GM18508 (cell line): ENCODE results near the gene SLC35A4.

Experiments used
- ATAC-seq: cut with Tn5 transposase; IDR thresholded peaks from one replicate; pipeline ENCODE4 v1.9.1; 2021; ENCODE audit warnings: moderate number of reproducible peaks; ENCODE audit not compliant: insufficient read depth, unreplicated experiment

Gene SLC35A4

GRCh38 chr5:140557136-140557805 lies 7.4 kb upstream of the SLC35A4 start, which contains the start of gene SRA1:
TSS of gene SRA1 (minus strand) at chr5:140557473. CDS start at chr5:140557452, 21 bp downstream.
- ATAC-seq = peak; percentile 79

GRCh38 chr5:140557965-140558364 lies 6.7 kb upstream of the SLC35A4 start:
- no peak for ATAC-seq

- no peak for ATAC-seq
Observed at GRCh38 chr5:140558542-140558941, 6.1 kb upstream of the SLC35A4 start.

DNA sequence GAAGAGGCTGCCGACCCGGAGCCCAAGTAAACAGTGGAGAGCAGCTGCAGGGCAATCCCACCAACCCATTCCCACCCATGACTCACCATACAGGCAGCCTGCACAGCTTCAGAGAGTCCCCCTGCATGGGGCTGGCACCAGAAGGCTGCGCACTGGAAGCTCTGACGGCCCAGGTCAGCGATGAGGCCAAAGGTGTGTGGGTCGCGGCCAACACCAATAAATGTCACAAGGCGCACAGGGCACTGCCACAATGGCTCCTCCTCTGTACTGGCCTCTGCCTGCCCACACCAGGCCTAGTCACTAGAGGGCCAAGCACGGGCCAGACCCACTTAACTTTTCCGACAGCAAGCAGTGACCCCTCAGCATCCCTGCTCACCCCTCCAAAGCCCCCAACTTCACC lies 4.4 kb upstream of the SLC35A4 start:
- no peak for ATAC-seq

- no peak for ATAC-seq
Observed at GRCh38 chr5:140561753-140562523, 2.7 kb upstream of the SLC35A4 start.

DNA sequence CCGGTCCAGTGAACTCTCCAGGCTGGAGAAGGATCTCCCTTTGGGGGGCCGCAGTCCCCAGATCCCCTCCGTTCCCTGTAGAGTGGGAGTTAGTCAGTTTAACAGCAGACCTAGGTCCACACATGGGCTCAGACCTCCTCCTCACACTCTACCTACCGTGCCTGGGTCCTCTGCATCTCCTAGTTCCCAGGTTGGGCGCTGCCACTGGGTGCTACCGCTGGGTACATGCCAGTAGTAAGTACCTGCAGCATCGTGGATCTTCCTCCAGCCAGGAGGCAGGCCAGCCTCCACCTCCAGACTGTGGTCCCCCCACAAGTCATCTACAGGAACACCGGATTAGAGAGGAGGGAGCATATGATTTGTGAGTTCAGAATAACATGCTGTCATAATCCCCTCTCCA lies 1.0 kb upstream of the SLC35A4 start:
- ATAC-seq = no peak

GRCh38 chr5:140565024-140565779 lies 574 bp downstream of the SLC35A4 start:
- no peak for ATAC-seq

- no peak for ATAC-seq
Observed at GRCh38 chr5:140565780-140566095, 1.1 kb downstream of the SLC35A4 start.

DNA sequence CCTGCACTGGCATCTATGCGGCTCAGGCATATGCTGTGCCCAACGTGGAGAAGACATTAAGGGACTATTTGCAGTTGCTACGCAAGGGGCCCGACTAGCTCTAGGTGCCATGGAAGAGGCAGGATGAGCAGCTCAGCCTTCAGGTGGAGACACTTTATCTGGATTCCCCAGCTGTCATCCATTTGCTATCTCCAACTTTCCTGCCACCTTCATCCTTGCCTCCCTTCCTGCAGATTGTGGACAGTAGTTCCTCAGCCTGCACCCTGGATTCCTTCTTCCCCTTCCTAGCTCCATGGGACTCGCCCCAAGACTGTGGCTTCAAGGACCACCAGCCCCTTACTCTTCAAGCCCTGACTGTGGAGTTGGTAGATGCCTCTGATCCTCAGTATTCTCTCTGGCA lies 2.0 kb downstream of the SLC35A4 start:
- ATAC-seq = no peak

DNA sequence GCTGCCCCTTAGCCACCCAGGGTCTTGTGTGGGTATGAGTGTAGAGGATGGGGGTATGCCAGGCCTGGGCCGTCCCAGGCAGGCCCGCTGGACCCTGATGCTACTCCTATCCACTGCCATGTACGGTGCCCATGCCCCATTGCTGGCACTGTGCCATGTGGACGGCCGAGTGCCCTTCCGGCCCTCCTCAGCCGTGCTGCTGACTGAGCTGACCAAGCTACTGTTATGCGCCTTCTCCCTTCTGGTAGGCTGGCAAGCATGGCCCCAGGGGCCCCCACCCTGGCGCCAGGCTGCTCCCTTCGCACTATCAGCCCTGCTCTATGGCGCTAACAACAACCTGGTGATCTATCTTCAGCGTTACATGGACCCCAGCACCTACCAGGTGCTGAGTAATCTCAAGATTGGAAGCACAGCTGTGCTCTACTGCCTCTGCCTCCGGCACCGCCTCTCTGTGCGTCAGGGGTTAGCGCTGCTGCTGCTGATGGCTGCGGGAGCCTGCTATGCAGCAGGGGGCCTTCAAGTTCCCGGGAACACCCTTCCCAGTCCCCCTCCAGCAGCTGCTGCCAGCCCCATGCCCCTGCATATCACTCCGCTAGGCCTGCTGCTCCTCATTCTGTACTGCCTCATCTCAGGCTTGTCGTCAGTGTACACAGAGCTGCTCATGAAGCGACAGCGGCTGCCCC lies 2.6 kb downstream of the SLC35A4 start:
- ATAC-seq = no peak

DNA sequence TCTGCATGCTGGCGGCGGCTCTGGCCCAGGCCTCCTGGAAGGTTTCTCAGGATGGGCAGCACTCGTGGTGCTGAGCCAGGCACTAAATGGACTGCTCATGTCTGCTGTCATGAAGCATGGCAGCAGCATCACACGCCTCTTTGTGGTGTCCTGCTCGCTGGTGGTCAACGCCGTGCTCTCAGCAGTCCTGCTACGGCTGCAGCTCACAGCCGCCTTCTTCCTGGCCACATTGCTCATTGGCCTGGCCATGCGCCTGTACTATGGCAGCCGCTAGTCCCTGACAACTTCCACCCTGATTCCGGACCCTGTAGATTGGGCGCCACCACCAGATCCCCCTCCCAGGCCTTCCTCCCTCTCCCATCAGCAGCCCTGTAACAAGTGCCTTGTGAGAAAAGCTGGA lies 3.2 kb downstream of the SLC35A4 start:
- ATAC-seq = no peak

- no peak for ATAC-seq
Observed at GRCh38 chr5:140568443-140569063, 3.9 kb downstream of the SLC35A4 start.

- ATAC-seq = no peak
Observed at GRCh38 chr5:140569197-140569596, 4.6 kb downstream of the SLC35A4 start.

DNA sequence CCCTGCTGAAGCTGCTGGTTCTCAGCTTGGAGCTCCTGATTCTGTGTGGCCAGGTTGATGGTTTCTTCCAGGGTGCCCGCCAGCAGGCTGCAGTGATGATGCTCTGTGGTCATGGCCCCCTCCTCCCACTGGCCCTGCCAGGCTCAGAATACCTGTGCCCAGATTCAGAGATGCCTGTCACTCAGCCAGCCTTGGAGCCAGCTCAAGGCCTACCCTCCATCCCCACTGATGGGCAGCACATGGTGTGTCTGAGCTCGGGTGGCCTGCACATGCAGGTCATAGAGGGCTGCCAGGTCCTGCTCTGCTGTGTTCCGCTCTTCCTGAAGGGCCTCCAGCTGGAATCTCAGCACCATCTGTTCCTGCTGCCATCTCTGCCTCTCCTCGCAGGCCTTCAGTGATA lies 5.4 kb downstream of the SLC35A4 start:
- no peak for ATAC-seq

DNA sequence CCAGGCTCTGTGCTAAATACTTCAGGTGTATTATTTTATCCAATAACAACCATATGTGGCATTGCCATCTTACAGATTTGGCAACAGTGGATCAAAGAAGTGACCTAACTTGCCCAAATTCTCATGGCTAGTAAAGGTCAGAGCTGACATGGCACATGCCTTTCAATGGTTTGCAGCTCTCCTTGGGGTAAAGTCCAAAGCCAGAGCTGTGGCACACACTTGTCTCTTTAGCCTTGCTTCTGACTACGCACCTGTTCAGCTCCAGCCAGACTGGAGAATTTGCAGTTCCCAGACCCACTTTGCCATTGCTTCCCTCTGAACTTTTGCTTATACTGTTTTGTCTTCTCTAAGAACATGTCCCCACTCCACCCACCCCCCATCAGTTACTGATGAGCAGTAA lies 5.9 kb downstream of the SLC35A4 start:
- ATAC-seq = no peak

- no peak for ATAC-seq
Observed at GRCh38 chr5:140571105-140571504, 6.5 kb downstream of the SLC35A4 start.

GRCh38 chr5:140573683-140574082 lies 9.1 kb downstream of the SLC35A4 start:
- ATAC-seq = no peak

- no peak for ATAC-seq
Observed at GRCh38 chr5:140574165-140574564, 9.5 kb downstream of the SLC35A4 start.

DNA sequence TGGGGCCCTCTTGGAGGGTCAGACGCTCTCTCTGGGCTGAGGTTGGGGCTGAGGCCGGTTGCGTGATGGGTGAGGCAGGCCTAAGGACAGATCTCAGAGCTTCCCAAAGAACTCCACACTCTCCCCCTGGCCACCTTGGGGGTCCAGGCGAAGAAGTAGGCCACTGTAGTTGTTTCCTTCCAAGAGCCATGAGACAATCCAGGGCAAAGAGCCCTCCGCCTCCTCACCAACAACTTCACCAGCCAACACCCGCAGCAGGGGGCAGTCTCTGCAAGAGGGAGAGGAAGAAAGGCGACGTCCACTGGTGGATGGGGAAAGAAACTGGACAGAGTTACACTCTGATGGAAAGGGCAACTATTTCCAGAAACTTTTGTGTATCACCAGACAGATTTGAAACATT lies 10.7 kb downstream of the SLC35A4 start:
- ATAC-seq = no peak

DNA sequence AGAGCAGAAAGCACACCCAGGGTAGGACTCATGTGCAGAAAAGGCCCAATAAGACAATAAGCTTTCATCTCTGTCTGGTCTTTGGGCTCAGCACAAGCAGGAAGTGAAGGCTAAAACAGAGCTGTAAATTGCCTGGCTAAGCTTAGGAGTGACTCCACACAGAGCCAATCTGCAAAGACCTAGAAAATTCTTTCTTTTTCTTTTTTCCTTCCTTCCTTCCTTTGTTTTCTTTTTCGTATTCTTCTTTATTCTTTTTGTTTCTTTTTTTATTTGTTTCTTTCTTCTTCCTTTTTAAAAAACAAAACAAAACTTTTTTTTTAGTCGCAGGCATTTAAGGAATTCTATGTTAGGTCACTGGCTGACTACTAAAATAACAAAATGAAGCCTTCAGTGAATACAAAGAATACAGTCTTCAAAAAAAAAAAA lies 12.2 kb downstream of the SLC35A4 start:
- ATAC-seq = no peak
